Measurements from ENCODE around the gene PLEKHH3.
"Not testable (repeated sequence)": the region's sequence is repeated elsewhere in the genome, so short reads cannot be mapped to it uniquely, and the experiment has no call there.

PLEKHH3 gene

DNA sequence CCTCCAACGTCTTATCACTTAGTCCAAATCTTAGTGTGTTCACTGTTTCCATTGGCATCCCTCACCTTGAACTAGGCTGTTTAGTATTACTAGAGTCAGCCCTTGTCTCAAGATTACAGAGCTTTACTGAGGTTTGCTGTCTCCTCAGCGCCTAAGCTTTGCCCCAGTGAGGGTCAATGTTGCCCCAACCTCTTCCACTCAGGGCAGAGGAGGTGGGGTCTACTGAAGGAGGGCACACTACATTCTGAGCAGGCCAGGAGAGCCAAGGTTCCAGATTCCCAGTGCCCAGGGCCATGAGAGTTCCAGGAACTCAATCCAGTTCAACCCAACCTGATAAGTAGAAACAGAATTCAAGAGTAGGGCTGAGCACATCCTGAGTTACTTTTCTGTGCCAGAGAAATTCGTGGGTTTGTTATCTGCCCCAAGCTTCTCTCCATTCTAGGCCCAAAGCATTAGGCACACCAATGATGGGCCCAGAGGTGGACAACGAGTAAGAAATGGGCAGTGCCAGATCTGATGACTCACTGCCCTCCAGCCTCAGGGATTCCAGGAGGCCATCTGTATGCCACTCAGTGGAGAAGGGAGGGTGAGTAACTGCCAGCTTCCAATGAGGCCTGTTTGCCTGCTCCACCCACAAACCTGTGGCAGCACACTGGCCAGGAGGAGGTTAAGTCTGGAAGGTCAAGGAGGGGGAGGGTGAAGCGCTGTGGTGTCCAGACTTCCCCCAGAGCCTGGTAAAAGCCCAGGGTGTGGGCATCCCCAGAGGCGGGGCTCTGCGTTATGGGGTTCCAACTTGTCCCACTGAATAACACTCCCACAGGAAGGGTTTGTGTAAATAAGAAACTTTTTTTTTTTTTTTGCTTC lies 9.5 kb downstream of the PLEKHH3 start:
- H3K4me2 ChIP-seq (ENCODE audit: low read length): no peak overlapping the region
- peaks cover 47% of the 10 kb centered on the region for H3K36me3 ChIP-seq (replicated peaks; ENCODE audit: low read depth, low read length)
- no peaks in the 10 kb centered on the region for H3K9me3 ChIP-seq (ENCODE audit: insufficient read depth, low read length)
- no peak overlapping the region for H3K27ac ChIP-seq (ENCODE audit: low read length)
- H3K9ac ChIP-seq (ENCODE audit: low read length): no peak overlapping the region
- no peaks in the 10 kb centered on the region for H3K27me3 ChIP-seq (ENCODE audit: low read depth, low read length)
- H2AFZ ChIP-seq (ENCODE audit: low read depth, low read length): no peak overlapping the region
- H3K4me3 ChIP-seq (ENCODE audit: low read length): no peak overlapping the region
- no peak for TF ChIP-seq EZH2phosphoT487 (IDR thresholded peaks at IDR 0.05; ENCODE audit: low read depth)
- TF ChIP-seq, protein P1, sequence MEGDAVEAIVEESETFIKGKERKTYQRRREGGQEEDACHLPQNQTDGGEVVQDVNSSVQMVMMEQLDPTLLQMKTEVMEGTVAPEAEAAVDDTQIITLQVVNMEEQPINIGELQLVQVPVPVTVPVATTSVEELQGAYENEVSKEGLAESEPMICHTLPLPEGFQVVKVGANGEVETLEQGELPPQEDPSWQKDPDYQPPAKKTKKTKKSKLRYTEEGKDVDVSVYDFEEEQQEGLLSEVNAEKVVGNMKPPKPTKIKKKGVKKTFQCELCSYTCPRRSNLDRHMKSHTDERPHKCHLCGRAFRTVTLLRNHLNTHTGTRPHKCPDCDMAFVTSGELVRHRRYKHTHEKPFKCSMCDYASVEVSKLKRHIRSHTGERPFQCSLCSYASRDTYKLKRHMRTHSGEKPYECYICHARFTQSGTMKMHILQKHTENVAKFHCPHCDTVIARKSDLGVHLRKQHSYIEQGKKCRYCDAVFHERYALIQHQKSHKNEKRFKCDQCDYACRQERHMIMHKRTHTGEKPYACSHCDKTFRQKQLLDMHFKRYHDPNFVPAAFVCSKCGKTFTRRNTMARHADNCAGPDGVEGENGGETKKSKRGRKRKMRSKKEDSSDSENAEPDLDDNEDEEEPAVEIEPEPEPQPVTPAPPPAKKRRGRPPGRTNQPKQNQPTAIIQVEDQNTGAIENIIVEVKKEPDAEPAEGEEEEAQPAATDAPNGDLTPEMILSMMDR (IDR thresholded peaks at IDR 0.05; ENCODE audit: low read depth, low read length): no peak
- no peaks in the 10 kb centered on the region for H4K20me1 ChIP-seq (ENCODE audit: insufficient read depth, low read length)
- peaks cover 8% of the 10 kb centered on the region; the same call in 1 of the 2 replicates for H3K4me1 ChIP-seq (ENCODE audit: low read length)
- no peaks in the 10 kb centered on the region for H3K79me2 ChIP-seq (ENCODE audit: low read length)

DNA sequence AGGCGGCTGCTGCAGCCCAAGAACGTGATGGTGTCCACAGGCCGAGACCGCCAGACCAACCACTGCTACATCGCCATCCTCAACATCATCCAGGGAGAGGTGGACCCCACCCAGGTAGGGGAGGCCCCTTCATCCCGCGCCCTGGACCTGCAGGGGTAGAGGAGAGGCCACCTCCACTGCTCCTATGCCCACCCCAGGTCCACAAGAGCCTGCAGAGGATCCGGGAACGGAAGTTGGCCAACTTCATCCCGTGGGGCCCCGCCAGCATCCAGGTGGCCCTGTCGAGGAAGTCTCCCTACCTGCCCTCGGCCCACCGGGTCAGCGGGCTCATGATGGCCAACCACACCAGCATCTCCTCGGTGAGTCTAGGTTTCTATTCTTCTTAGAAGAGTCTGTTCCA lies 10.7 kb downstream of the PLEKHH3 start:
- H3K36me3 ChIP-seq (replicated peaks; ENCODE audit: low read depth, low read length): peaks cover 41% of the 10 kb centered on the region
- not testable (repeated sequence) for H3K9me3 ChIP-seq (ENCODE audit: insufficient read depth, low read length); H3K4me1 ChIP-seq (ENCODE audit: low read length); H3K79me2 ChIP-seq (ENCODE audit: low read length); H3K4me2 ChIP-seq (ENCODE audit: low read length); H3K27ac ChIP-seq (ENCODE audit: low read length); H2AFZ ChIP-seq (ENCODE audit: low read depth, low read length); H3K27me3 ChIP-seq (ENCODE audit: low read depth, low read length); H3K9ac ChIP-seq (ENCODE audit: low read length); H4K20me1 ChIP-seq (ENCODE audit: insufficient read depth, low read length); H3K4me3 ChIP-seq (ENCODE audit: low read length)

DNA sequence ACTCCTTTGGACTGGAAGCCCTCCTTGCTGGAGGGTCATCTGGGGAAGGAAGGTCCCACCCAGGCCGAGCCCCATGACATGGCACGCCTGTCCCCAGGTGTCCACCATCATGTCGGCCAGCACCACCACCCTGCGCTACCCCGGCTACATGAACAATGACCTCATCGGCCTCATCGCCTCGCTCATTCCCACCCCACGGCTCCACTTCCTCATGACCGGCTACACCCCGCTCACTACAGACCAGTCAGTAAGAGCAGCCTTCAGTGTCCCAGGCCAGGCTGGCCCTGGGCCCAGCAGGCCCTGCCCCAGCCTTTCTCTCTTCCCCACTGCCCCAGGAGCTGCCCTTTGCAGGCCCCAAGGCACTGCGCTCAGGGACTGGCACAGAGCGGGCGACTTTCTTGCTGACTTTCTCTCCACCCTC lies 11.2 kb downstream of the PLEKHH3 start:
- H3K9me3 ChIP-seq (ENCODE audit: insufficient read depth, low read length): no peaks in the 10 kb centered on the region
- no peak overlapping the region for H3K4me2 ChIP-seq (ENCODE audit: low read length)
- no peak overlapping the region for H3K27ac ChIP-seq (ENCODE audit: low read length)
- TF ChIP-seq, protein P1 (IDR thresholded peaks at IDR 0.05; ENCODE audit: low read depth, low read length): no peak
- TF ChIP-seq EZH2phosphoT487 (IDR thresholded peaks at IDR 0.05; ENCODE audit: low read depth): no peak
- H3K27me3 ChIP-seq (ENCODE audit: low read depth, low read length): no peaks in the 10 kb centered on the region
- H3K9ac ChIP-seq (ENCODE audit: low read length): no peak overlapping the region
- peaks cover 4% of the 10 kb centered on the region; the same call in 1 of the 2 replicates for H3K4me1 ChIP-seq (ENCODE audit: low read length)
- no peak overlapping the region for H2AFZ ChIP-seq (ENCODE audit: low read depth, low read length)
- no peaks in the 10 kb centered on the region for H3K79me2 ChIP-seq (ENCODE audit: low read length)
- peaks cover 36% of the 10 kb centered on the region for H3K36me3 ChIP-seq (replicated peaks; ENCODE audit: low read depth, low read length)
- H3K4me3 ChIP-seq (ENCODE audit: low read length): no peak overlapping the region
- no peaks in the 10 kb centered on the region for H4K20me1 ChIP-seq (ENCODE audit: insufficient read depth, low read length)

DNA sequence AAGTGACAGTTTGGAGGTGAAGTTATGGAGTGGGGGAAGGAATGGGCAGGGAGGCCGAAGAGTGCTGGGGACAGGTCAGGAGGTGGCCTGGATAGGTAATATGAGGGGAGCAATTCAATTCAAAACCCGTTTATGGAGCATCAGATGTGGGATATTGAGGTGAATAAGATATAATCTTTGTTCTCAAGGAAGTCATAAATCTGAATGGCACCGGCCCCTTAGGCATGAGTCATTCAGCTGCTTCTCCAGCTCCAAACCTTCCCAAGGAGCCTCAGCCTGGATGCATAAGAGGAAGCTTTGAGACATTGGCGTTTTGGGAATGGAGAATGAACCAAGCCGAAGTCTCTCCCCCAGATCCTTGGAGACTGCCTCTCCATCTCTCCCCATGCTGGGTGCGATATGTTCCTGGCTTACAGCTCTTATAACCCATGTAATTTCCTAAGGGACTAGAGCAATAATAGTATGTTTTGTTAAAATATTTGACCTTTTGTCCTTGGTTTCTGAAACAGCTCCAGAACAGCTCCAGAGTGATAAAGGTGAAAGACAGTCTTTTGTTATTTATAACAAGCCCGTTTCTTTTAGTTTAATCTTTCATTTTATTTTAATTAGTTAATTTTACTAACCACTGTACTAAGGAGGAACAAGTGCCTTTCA lies 16.0 kb downstream of the PLEKHH3 start:
- no peak overlapping the region for H3K9ac ChIP-seq (ENCODE audit: low read length)

DNA sequence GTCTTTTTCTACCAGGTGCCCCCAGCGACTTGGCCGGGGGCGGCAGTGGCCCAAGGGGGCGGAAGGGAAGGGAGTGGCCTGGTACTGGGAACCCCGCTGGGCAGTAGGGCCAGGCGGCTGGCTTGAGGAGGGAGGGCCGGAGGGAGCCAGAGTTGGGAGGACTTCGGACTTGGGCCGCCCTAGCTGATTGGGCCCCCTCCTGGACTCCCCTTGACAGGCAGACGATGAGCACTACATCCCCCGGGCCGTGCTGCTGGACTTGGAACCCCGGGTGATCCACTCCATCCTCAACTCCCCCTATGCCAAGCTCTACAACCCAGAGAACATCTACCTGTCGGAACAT lies 16.9 kb downstream of the PLEKHH3 start:
- H3K27me3 ChIP-seq (ENCODE audit: low read depth, low read length); H3K79me2 ChIP-seq (ENCODE audit: low read length); H3K36me3 ChIP-seq (replicated peaks; ENCODE audit: low read depth, low read length); H3K9ac ChIP-seq (ENCODE audit: low read length); H3K9me3 ChIP-seq (ENCODE audit: insufficient read depth, low read length); H3K27ac ChIP-seq (ENCODE audit: low read length); H2AFZ ChIP-seq (ENCODE audit: low read depth, low read length); H4K20me1 ChIP-seq (ENCODE audit: insufficient read depth, low read length): not testable (repeated sequence)
- Histone ChIP-seq H3K4me3 (ENCODE audit: low read length) (peak overlapping the region; percentile 90), H3K4me2 (ENCODE audit: low read length) (peak overlapping the region; percentile 100), H3K4me1 (ENCODE audit: low read length) (peaks cover 31% of the 10 kb centered on the region)

More for the DNA sequence above, 16.0 kb downstream of the PLEKHH3 start:
- Histone ChIP-seq H3K27me3 (ENCODE audit: low read depth, low read length) (no peaks in the 10 kb centered on the region), H3K4me3 (ENCODE audit: low read length) (no peak overlapping the region), H4K20me1 (ENCODE audit: insufficient read depth, low read length) (no peaks in the 10 kb centered on the region), H3K36me3 (replicated peaks; ENCODE audit: low read depth, low read length) (peaks cover 7% of the 10 kb centered on the region), H3K9me3 (ENCODE audit: insufficient read depth, low read length) (no peaks in the 10 kb centered on the region), H2AFZ (ENCODE audit: low read depth, low read length) (no peak overlapping the region), H3K4me1 (ENCODE audit: low read length) (peaks cover 25% of the 10 kb centered on the region), H3K79me2 (ENCODE audit: low read length) (no peaks in the 10 kb centered on the region), H3K27ac (ENCODE audit: low read length) (no peak overlapping the region), H3K4me2 (ENCODE audit: low read length) (no peak overlapping the region)
- no peak for TF ChIP-seq EZH2phosphoT487 (IDR thresholded peaks at IDR 0.05; ENCODE audit: low read depth)
- TF ChIP-seq, protein P1 (IDR thresholded peaks at IDR 0.05; ENCODE audit: low read depth, low read length): no peak
